ENCODE results near the gene LCE2D.

GRCh38 chr1:152667648-152668047, 4.5 kb downstream of the LCE2D start:
- TF ChIP-seq CTCF (IDR thresholded peaks at IDR 0.05; ENCODE audit: insufficient read depth, low read length, poor library complexity, severe bottlenecking) (no peak), EZH2phosphoT487 (conservative IDR thresholded peaks at IDR 0.05; ENCODE audit: low read length) (no peak)

Measured in SU-DHL-6 (cell line).